Measurements from ENCODE around the gene DNAJC4.

GRCh38 chr11:64281957-64282770, 51.8 kb downstream of the DNAJC4 start:
- TF ChIP-seq GATA2 (IDR thresholded peaks at IDR 0.05; ENCODE audit: low read depth, low read length) = no peak
- TF ChIP-seq GATA3 (IDR thresholded peaks at IDR 0.05; ENCODE audit: low read depth, low read length) = no peak

Data from SH-SY5Y (cell line).